Stimulated activated CD8-positive, alpha-beta memory T cell treated with anti-CD3 and anti-CD28 coated beads, Interleukin-15, amount 100 ng/mL, for 24 hours (primary cell): ENCODE measurements around the gene NBPF4.
"Not testable (repeated sequence)": the region's sequence is repeated elsewhere in the genome, so short reads cannot be mapped to it uniquely, and the experiment has no call there.

Experiments
- DNase-seq: peaks from one replicate; pipeline ENCODE4 v3.0.0-alpha.2; 2020; ENCODE audit warnings: low read depth

Gene NBPF4

DNA sequence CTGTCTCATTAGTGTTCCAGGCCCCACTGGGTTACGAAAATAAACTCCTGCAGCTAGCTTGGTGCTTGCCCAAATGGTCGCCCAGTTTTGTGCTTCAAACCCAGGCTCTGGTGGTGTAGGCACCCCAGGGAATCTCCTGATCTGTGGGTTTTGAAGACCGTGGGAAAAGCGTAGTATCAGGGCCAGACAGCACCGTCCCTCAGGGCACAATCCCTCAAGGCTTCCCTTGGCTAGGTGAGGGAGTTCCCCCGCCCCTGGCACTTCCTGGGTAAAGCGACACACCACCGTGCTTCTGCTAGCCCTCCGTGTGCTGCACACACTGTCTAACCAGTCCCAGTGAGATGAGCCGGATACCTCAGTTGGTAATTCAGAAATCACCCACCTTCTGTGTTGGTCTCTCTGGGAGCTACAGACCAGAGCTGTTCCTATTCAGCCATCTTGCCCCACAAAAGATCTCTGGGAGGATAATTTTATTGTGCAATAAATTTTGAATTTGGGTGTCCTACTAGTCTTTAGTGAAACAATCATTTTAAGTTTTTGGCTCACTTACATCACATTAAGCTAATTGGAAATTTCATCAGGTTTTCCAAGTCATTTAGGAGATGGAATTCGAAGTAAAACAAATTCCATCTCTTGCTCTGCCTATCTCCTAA is 34.3 kb downstream of the NBPF4 start:
- DNase-seq = no peak

DNA sequence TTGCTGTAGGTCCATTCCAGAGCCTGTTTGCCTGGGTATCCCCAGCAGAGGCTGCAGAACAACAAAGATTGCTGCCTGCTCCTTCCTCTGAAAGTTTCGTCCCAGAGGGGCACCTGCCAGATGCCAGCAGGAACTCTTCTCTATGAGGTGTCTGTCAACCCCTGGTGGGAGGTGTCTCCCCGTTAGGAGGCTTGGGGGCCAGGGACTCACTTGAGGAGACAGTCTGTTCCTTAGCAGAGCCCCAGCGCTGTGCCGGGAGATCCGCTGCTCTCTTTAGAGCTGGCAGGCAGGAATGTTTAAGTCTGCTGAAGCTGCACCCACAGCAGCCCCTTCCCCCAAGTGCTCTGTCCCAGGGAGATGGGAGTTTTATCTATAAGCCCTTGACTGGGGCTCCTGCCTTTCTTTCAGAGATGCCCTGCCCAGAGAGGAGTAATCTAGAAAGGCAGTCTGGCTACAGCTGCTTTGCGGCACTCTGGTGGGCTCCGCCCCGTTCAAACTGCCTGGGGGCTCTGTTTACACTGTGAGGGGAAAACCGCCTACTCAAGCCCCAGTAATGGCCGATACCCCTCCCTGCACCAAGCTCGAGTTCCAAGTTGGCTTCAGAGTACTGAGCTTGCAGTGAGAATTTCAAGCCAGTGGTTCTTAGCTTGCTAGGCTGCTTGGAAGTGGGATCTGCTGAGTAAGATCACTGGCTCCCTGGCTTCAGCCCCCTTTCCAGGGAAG is 35.0 kb downstream of the NBPF4 start:
- DNase-seq = no peak

DNA sequence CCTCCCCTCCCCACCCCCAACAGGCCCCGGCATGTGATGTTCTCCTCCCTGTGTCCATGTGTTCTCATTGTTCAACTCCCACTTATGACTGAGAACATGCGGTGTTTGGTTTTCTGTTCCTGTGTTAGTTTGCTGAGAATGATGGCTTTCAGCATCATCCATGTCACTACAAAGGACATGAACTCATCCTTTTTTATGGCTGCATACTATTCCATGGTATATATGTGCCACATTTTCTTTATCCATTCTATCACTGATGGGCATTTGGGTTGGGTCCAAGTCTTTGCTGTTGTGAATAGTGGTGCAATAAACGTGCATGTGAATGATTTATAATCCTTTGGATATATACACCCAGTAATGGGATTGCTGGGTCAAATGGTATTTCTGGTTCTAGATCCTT is 40.3 kb downstream of the NBPF4 start:
- not testable (repeated sequence) for DNase-seq

DNA sequence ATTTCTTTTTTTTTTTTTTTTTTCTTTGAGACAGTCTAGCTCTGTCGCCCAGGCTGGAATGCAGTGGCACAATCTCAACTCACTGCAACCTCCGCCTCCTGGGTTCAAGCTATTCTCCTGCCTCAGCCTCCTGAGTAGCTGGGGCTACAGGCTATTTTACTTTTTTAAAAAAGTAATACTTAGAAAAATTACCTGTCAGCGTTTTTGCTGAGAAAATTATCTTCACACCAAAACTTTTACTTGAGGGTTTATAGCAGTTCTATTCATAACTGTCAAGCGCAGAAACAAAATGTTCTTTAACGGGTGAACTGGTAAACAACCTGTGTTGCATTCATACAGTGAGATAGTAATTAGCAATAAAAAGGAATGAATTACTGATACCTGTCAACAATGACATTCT is 42.2 kb downstream of the NBPF4 start:
- no peak for DNase-seq

DNA sequence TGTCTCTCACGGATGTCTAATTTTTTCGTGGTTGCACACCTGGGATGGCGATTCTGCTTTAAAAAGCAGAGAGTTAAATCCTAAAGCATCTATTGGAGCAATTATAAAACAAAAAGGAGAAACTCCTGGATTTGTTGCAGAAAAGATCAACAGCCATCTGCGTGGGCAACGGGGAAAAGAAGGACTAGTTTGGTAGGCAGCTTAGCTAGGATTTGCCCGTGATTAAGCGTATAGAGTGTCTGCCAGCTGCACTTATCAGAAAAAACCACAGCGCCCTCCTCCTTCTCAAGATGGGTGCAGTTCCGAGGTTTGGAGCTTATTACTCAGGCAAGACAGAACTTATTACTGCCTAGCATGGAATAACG is 43.2 kb downstream of the NBPF4 start:
- DNase-seq = no peak

DNA sequence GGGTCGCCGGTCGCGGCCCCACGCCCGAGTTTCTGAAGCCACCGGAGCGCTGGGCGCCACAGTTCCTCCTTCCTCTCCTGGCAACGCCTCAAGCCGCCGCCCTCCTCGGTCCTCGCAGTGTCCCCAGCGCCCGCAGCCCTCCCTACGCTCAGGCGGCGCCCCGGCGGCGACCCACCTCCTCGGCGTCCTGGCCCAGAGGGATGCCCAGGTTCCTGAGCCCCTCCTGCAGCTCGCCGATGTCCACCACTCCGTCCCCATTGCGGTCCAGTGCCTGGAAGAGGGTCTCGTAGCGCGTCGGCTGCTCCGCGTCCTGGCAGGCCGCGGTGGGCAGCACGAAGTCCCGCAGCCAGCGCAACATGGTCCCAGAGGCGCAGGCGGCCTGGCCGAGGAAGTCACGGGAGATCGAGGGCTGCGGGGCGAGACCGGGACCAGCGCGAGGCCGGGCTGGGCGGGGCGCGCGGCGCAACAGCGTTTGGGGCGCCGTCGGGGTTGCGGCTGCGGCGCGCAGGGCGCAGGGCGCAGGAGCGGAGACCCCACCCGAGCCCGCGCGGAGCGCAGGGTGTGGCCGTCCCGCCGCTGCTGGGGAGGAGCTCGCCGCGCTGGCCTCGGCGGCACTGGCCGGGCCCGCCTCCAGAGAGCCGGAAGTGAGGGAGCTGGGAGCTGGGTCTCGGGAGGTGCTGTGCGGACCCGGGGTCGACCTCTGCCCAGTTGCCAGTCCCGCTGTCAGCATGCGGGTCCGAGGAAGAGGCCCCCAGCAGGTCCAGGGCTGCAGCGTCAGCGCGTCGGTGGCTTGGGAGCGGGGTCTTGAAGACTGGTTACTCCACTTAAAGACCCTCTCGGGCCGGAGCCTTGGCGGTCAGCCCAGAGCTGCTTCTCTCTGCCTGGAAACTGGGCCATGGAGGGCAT is 43.8 kb downstream of the NBPF4 start, which contains the start of gene SLC25A24:
Gene SLC25A24 (minus strand): TSS at position 563 of the 906 bp plus-strand sequence. CDS start 205 bp downstream, at position 358.
- peak; percentile 48 for DNase-seq

DNA sequence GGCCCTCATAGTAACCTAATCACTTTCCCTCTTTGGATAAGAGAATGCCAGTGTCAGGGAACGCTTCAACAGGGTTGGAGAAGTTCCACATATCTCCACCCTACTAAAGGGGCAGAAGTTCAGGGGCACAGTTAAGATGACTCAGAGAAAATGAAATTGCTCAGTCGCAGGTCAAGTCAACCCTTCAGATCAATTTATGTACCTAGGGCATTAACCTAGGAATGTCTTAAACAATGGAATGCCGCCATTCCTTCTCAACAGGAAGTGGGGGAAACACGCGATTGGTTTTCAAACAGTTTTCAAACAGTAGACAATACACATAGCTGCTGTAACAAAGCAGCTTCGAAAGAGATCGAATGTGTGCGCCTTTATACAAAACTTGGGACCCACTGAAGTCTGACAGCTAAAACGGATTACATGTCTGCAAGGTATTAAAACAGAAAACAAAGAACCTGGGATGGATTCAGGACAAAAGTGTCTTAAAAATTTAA is 44.6 kb downstream of the NBPF4 start:
- no peak for DNase-seq

DNA sequence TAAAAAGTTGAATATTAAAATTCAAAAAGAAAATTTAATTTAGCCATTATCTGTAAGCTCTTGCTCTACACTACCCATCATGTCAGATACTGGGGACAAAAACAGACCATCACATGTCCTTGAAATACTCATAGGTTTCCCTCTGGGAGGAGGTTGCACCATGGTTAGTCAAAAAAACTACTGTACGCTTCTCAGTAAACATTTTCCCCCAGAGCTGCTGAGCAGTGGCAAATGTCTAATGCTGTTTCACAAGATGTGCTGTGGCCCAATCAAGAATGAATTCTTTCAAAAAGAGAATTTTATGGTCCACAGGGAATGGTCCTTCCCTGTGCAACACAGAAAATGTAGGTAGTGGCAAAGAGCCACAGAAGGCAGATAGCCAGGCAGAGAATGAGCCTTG is 49.8 kb downstream of the NBPF4 start:
- DNase-seq = no peak

DNA sequence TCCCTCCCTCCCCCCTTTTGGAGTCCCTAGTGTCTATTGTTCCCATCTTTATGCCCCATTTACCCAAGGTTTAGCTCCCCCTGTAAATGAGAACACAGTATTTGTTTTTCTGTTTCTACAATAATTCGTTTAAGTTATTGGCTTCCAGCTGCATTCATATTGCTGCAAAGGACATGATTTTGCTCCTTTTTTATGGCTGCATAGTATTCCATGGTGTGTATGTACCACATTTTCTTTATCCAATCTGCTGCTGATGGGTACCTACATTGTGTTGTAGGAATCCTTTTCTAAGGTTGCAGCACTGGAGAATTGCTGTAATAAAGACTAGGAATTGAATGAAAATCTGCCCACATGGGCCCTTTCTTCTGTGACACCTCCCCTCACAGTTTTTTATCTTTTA is 50.5 kb downstream of the NBPF4 start:
- no peak for DNase-seq

DNA sequence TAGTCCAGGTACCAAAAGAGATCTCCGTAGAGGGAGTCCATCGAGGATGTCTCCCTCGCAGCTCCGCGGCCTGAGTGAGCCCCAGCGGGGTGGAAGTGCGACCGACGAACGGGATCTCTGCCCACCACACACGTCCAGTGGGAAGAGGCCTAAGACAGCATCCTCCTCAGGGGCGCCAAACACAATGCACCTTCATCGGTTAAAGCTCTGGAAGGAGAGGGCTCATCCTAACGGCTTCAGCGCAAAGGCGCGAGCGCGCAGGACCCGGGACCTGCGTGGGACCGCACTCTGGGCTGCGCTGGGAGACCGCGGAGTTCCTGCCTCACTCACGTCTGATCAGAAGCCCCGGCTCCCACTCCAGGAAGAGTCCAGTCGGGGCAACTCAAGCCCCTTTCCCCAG is 51.3 kb downstream of the NBPF4 start:
- no peak for DNase-seq

DNA sequence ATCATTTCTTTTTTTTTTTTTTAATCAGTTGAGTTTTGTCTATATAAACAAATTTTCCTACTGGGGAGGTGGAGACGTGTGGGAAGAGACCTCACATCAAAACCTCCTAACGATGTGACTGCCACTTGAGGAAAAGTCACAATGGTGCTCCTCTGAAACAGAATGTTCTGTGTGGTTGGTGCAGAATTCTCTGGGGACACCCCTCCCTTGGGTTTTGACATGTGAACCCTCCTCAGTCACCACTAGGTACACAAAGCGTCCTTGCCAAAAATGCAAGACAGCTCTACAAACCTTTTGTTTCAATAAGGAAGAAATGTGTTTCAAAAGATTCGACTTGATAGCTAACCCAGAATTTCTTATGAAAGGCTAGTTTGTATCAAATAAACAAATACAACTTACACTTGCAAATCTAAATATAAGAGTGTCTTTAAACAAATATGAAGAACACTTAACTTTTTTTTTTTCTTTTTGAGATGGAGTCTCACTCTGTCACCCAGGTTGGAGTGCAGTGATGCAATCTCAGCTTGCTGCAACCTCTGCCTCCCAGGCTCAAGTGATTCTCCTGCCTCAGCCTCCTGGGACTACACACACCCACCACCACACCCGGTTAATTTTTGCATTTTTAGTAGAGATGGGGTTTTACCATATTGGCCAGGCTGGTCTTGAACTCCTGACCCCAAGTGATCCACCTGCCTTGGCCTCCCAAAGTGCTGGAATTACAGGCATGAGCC is 53.0 kb downstream of the NBPF4 start:
- DNase-seq = no peak

DNA sequence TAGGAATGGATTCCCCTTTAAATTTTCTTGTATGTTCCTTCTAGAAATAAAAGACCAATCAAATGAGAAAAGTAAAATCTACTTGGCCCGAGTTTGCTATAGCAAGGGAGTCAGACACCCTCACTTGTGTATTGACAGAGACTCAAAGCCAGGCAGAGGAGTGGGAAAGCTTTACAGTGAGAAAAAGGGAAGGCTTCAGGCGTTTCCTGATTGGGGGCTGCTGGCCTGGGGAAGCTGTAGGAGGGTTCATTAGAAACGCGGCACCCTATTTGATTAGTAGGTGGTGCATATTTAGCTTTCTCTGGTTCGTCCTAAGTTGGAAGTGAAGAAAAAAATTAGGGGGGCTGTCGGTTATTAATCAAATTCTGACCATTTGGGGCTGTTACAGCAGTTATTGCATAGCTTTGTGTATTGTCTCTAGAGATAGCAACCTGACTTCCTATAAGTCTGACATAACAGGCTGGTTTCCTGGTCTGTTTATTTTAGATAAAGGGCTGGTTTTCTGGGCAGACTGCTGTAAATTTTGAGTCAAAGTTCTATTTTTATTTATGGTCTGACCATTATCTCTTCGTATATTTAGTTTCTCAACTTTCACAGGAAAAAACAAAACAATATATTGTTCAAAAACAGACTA is 53.8 kb downstream of the NBPF4 start:
- no peak for DNase-seq

DNA sequence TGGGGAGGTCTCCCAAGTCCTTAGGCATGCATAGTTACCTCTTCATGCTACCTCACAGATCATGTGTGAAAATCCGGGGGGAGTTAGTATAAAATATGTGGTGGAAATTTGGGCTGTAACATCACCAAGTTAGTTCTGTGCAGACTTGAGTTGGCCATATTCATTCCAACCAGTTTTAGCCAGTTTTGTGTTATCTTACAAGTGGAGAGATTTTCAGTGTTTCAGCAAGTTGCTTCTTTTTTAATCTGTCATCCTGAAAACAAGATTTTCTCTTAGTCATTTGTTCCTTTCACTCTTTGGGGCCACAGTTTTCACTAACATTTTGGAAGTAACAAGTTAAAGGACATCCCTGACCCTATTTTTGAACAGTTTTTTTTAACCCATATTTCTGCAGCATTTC is 55.1 kb downstream of the NBPF4 start:
- no peak for DNase-seq

DNA sequence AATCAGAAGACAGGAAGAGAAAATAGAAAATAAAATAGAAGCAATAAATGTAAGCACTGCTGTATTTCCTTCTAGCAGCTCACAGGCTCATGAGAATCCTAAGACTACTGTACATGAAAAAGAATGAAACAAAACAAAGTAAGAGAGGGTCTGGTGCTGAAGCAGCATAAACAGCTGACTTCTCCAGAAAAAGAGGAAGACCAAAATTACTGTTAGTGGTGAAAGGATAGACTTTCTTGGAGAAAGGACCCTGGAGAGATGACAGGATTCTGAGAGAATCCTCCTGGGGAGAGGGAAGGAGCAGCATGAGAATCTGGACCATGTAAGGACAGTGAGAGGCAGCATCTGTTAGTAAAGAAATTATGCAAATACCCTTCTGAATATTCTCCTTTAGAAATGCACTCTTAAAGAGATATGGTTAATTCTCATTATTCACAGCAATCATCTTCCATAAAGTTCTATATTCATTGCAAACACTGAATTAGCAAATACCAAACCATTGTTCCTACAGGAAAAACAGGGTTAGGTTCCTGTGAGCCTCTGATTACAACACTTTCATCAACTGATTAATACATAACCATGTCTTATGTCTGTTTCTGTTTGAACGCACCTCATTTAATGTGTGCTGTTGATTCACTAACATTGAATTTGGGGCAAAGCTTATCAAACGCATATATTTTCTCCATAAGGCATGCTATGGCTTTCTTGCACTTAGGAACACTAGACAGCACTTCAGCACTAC is 60.7 kb downstream of the NBPF4 start:
- DNase-seq = no peak

DNA sequence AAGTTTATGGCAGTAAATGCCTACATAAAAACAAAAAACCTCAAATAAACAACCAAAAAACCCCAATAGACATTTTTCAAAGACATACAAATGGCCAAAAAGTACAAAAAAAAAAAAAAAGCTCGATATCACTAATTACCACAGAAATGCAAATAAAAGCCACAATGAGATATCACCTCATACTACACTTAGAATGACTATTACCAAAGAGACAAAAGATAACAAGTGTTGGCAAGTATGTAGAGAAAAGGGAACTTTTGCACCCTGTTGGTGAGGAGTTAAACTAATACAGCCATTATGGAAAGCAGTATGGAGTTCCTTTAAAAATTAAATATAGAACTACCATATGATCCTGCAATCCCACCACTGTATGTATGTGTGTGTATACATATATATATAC is 64.9 kb downstream of the NBPF4 start:
- no peak for DNase-seq
